ENCODE results near the gene RPTOR.

The RPTOR gene

DNA sequence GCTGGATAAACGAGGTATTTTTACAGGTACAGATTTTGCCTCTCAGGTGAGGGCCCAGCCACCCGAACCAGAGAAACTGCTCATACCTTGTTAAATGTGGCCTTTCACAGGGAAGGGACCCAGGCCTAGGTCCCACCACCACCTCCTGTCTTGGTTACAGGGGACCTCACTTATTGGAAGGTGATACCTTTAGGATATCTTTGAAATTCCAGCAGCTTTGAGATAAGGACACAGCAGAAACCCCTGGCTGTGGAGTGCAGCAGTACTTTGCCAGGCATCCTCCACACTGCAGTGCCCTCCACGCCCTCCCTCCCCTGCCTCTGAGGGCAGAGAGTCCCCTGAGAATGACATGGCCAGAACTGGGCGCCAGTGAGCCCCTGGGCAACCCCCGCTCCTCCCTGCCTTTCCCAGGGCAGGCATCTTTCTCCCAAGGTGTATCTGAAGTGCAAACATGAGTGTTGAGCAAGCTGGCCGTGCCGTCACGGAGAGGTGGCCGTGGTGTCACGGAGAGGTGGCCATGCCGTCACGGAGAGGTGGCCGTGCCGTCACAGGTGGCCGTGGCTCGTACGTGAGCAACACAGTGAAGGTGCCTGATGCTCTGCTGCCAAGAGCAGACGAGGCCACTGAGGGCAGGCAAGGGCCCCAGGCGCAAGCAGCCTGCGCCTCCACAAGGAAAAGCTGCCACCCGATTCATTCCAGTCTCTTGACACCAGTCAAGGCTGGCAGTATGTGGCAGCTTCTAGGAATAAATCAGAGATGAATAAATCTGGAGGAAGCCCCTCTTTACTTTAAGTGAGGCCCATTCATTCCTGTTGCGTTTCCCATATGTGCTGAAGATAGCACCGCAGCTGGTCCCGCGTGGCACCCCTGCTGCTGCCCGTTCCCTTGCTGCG is 312.5 kb downstream of the RPTOR start:
- no peak for DNase-seq

DNA sequence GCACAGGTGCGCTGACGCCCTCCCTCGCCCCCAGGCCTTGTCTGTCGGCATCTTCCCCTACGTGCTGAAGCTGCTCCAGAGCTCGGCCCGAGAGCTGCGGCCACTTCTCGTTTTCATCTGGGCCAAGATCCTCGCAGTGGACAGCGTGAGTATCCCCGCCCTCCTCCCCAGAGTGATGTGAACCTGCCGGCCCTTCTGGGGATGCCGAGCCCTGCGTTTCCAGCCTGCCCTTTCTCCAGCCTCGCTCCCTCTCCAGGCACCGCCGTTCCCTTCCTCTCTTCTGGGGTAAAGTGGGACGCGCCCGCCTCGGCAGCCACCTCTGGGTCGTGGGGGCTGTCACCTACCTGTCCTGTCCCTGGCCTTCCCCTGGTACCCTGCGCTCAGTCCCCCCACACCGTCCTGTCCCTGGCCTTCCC is 313.1 kb downstream of the RPTOR start:
- no peak for DNase-seq

DNA sequence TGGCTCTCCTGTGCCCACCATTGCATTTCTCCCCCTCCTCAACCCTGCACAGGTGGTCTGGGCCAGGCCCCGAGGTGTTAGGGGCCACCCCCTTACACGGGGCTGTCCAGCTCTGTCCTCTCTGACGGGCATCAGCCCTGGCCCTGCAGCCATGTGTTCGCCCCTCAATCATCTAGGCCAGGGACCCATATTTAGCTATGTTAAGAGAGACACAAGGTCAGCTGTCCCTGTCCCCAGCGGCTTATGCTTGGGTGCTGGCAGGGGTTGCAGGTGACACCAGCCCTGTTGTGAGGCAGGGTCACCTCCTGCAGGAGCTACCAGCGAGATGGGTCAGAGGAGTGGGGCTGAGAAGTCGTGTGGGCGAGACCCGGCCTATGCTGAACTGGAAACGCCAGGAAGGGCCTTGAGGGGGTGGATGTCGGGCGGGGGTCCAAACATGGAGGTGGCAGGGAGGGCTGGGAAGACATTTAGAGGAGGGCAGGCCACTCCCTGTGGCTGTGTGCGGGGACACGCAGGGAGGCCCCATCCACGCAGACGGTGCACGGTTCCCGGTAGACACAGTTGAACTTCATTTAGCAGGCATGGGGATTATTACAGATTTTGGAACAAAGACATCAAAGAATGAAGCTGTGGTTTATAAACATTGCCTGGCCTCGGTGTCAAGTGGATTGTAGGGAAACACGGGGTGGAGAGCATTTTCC is 313.8 kb downstream of the RPTOR start:
- DNase-seq = no peak

DNA sequence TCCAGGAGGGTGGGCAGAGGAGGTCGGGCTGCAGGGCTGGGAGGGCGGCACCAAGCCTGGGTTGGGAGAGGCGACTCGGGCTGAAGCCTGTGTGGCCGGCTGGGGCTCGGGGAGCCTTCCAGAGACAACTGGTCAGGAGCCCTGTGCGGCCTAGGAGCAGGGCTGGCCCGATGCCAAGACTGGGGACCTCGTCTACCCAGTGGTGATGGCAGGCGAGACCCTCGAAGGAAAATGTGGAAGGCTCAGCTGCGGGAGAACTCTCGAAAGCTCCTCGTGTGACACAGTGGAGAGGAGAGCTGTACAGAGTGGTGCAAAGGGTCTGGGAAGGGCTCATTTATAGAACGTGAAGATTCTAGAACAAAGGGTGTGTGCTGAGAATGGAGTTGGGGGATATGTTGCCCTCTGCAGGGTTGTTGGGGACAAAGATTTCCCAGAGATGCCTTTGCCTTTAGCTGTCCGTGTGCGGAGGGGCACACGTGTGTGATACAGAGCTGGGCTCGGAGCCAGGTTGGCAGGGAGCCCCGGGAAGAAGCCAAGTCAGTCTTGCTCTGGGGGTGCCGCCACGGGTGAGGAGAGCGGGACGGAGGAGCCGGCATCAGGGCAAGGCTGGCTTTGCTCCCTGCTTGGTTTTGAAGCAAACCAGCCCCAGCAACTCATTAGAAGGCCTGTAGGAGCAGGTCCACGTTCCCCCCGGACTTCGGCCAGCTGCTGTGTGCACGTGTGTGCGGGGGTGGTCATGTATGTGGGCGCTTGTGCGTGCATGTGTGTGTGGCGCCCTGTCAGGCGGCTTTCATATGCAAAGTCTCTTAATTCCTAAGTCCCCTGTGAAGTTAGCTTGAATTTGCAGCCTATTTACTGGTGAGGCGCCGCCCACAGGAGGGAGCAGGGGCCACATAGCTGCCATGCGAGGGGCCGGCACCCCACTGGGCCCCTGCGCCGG is 314.6 kb downstream of the RPTOR start:
- DNase-seq = no peak

DNA sequence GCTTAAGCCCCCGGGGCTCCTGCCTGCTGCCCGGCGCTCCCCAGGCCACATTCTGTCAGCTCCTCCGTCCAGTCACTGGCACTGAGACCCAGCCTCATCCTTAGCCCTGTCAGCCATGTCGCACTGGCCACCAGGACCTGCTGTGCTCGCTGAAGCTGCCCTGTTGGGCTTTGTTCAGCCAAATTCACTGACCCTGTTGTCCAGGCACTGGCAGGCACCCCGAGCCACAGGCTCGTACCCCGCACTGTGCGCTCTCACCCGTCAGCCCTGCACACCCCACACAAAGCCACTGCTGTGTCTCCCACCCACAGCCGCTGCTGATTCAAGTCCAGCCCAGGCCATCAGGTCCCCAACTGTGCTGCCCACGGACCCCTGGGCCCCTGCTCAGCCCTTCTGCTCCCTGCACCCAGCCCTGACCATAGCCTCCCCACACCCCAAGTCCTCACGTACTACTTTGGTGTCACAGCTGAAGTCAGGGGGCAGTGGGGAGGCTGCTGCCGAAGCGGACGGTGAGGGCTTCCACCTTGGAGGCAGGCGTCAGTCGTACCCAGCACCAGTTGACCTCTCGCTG is 315.5 kb downstream of the RPTOR start:
- no peak for DNase-seq

DNA sequence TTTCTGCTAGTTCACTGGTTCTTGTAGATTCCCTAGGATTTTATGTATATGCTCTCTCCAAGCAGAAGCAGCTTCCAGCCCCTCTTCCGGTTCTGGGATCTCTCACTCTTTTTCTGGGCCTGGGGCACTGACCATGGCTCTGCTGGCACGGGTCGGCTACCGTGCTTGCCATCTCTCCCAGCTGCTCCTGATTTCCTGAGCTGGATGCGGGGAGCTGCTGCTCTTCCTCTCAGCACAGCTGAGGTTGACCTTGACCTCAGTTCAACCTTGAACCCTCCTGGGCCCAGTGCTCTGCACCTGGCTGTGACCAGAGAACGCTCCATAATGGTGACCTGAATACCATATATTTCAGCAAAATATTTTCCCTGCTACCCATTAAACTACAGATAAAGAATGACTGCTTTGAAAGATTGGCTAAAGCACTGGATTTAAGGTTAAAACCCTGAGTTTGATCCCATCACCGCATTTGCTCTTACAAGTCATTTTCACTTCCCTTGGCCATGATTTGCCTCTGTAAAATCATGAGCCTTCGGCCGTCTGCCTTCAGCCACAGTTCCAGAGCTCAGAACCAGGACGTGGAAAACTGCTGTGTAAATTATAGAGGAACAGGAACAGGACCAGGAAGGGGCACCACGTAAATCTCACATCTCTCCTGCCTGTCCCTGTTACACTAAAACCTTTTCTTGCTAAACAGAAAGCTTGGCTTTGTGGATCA is 316.2 kb downstream of the RPTOR start:
- DNase-seq = no peak

DNA sequence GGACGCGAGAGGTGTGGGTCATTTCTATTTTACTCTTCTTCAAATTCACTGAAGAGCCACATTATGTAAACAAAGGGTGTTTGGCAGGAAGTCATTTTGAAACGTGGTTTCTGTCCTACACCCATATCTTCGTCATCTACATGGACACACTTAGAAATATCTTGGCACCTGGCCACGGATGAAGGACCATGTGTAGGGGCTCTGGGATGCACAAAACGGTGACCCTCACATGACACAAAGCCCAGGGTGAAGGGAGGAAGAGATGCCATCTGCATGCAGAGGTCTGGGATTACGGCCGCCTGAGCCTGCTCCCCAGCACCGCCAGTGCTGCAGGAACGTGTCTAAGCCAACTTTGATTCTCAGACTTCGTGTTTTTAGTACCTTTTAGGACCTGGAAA is 316.8 kb downstream of the RPTOR start:
- no peak for DNase-seq

DNA sequence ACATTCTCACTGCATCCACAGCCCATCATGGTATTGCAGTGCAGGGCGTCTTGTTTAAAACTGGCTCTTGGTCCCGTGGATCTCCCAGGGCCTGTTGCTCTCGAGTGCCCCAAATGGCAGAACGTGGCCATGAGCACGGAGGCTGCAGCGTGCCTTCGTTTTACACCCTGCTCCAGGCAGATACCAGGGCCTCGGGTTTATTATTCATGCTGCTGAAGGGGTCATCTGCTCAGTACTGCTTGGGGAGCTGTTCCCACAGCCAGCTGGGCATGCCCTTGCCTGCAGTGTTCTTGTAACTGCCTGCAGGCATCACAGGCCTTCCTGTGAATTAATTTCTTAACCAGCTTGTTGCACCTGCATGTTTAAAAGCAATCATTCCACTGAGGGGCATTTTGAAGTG is 317.3 kb downstream of the RPTOR start:
- DNase-seq = peak; percentile 46

DNA sequence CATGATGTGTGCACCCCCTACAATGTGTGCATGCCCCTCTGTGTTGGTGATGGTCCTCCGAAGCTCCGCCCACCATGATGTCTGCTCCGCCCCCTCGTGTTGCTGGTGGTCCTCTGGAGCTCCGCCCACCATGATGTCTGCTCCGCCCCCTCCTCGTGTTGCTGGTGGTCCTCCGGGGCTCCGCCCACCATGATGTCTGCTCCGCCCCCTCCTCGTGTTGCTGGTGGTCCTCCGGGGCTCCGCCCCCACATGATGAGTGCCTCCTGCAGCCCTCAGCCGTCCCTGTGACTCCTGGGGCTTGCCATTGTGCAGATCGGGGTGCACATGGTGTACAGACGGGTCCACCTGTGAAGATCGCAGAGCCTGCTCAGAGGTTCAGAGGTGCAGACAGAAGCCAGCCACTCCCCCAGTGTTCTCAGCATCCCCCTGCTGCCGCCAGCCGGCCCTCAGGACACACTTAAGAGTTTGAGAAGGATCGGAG is 317.9 kb downstream of the RPTOR start:
- DNase-seq = no peak

DNA sequence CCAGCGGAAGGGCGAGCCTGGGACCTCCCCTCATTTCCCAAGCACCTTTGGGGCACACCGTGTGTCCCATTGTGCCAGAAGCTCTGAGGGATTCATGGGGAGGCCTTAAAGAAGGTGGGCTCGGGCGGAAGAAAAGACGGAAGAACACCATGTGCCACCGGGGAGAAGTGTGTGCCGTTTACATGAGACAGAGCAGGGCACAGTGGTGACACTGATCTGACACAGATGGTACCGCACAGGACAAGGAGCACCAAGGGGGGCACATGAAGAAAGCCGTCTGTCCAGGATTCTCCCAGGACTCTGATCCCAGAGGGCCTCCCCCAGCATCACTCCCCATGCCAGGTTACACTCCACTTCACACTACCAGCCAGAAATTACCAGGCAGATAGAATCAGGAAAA is 318.3 kb downstream of the RPTOR start:
- no peak for DNase-seq

DNA sequence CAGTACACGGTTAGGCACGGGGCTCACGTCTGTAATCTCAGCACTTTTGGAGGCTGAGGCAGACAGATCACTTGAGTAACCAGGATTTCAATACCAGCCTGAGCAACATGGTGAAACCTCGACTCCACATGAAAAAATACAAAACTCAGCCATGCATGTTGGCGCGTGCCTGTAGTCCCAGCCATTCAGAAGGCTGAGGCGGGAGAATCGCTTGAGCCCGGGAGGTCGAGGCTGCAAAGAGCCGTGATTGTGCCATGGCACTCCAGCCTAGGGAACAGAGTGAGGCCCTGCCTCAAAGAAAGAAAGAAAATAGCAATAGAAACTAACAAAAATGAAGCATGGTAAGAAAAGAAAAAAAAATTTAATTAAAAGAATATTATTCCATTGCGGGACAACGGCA is 319.0 kb downstream of the RPTOR start:
- no peak for DNase-seq

DNA sequence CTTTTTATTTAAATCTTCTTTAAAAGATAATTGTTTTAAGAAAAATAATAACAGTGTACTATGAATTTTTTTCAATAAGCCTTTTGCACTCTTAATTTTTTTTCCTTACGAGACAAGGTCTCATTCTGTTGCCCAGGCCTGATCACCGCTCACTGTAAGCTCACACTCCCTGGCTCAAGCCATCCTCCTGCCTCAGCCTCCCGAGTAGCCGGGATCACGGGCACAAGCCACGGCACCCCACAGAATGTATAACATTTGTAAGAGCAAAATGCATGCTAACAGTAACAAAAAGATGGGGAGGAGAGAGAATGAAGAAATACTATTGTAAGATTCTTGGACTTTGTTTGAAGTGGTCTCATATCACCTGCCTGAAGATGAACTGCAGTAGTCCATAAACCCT is 320.1 kb downstream of the RPTOR start:
- no peak for DNase-seq

DNA sequence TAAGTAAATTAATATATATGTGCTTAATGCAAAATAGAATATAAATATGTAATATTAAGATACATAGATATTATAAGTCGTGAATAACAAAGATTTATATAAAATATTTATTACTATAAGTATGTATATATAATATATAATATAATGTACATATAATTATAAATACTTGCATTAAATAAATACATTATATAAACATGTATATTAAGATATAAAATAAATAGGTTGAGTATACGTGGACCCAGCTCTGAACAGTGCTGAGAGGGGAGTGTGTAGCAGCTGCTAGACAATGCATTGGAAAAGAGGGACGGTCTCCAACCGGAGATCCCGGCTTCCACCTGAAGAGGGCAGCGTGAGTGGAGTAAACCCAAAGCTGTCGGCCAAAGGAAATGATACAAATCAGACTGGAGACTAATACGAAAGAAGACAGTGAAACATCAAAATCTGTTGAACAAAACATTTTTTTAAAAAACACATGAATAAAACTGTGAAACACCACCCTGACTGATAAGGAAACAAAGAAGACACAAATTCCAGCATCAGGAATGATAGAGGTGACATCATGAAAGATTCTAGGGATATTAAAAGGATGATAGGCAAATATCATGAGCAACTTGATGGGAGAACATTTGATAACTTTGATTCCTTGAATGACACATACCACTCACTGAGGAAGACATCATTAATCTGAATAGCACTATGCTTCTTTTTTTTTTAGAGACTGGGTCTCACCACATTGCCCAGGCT is 321.6 kb downstream of the RPTOR start:
- peak; percentile 66 for DNase-seq

DNA sequence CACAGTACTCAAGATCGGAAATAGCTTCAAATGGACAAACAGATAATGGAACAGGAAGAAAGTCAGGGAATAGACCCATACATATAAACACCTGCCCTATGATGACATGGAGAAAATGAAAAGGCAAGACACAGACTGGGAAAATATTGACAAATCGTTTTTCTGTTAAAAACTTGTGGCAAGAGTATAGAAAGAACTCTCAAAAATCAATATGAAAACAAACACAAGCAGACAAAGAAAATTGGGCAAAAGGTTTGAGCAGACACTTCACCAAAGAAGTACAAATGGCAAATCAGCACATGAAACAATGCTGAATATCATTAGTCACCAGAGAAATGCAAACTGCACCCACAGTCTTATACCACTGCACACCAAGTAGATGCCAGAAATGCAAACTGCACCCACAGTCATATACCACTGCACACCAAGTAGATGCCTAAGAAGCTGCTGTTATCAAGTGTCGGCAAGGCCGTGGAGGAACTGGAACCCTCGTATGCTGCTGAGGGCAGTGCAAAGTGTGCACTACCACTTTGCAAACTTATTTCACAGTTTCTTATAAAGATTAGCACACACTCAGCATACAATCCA is 323.5 kb downstream of the RPTOR start:
- DNase-seq = no peak

DNA sequence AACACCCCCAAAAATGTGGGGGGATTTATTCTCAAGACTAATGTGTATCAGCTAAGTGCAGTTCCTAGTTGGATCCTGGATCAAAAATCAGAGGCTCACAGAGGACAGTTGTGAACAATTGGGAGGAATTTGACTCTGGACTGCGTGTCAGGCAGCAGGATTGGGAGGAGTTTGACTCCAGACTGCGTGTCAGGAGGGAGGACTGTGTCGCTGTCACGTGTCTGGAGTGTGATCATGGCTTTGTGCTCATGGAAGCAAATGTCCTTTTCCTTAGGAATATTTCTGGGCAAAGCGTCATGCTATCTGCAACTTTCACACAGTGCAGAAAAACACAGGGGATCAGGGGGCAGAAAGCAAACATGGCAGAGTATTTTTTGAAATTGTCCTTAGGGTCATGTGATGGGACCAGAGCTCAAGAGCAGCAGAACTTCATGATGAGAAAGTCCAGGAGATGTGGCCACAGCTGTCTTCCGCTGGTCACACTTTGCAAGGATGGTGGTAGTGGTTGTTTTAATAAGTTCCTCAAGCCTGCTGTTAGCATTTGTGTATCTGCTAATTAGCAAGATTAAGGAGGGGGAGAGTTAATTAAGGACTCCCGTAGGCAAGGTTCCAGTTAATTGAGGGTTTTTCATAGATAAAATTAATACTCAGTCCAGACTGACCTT is 325.0 kb downstream of the RPTOR start:
- DNase-seq = no peak

DNA sequence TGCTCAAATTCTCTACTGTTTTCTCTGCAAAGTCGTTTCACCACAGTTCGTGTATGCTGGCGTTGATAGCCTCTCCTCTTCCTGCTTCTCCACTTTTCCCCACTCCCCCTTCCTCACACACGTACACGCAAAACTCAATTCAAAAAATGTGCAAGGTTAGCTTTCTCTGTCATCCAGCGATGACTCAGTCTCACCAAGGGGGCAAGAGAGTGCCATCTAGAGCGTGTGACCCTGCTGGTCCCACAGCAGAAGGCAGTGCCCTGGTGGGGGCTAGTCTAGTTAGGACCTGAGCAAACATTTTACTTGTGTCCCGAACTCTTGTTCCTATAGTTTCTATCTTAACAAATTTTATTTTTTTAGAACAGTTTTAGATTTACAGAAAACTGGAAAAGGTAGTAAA is 325.8 kb downstream of the RPTOR start:
- no peak for DNase-seq

DNA sequence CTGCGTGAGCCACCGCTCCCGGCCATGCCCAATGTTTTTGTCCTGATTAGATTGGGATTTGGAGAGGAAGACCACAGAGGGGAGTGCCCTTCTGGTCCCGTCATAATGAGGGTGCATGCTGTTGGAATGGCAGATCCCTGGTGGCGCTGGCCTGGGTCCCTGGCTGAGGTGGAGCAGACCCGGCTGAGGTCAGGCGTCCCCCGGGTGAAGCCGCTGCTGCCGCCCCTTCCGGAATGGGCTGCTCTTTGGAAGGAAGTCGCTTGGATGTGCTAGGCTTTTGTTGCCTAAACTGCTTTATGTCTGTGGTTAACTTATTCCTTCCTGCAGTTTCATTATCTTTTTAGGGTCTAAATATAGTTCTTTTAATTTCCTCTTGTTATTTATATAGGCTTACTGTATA is 326.7 kb downstream of the RPTOR start:
- DNase-seq = peak; percentile 29

DNA sequence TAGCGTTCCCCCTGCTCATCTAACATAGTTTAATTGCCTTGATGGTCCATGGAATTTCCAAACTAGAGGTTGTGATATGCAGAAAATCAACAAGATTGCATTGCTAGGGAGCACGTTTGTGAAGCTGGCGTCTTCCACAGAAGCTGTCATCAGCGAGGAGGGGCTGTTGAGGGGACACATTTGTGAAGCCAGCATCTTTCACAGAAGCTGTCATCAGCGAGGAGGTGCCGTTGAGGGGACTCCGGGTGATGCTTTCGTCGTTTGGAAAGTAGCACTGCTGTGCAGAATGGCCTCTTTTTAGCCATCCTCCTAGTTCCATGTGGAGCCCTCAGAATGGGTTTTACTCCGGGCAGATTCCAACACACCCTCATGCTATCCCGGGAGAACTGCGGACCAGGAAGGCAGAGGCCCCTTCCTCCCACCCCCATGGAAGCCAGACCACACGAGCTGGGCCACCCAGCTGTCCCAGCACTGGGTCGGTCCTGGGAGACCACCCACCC is 327.4 kb downstream of the RPTOR start:
- no peak for DNase-seq

DNA sequence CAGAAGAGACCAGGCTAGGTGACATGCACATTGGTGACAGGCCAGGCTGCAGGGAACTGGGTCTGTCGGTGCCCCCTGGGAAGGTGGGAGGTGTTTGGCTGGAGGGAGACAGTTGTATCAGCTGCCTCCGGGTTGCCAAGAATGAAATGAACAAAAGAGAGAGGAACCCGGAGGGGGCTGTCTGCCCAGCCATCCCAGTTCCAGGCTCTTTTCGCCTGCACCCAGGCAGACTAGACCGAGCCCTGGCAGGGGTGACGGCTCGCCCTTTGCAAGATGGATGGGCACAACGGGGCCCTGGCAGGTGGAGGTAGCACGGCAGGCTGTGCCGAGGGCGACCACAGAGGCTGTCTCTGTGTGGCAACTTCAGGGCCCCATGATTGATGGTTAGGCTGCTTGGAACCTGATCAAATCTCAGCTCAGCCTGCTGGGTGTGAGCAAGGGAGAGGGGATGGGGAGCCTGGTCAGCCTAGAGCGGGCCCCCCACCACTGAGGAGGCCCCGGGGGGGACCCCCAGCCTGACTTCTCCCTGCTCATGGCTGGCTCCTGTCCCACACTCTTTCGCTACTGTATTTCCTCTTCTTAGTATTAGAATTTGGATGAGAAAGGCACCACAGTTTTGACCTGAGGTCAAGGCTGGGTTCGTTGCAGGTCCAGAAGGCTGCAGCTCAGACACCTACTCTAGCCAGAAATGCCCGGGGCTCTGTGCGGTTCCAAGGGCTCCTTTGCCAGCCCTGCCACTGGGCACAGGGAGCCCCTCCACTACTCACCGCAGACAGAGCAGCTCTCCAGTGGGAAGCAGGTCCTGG is 328.1 kb downstream of the RPTOR start:
- no peak for DNase-seq

Measured in CD4-positive, alpha-beta T cell treated with Interleukin-21 for 1 hour (primary cell).